A549 (cell line): ENCODE data around the gene ATP8A2. TPM values are rescaled to one million over a fixed set of nuclear protein-coding genes. Genes with fewer than 3 reads are reported as not detected.
"Not testable (repeated sequence)": the region's sequence is repeated elsewhere in the genome, so short reads cannot be mapped to it uniquely, and the experiment has no call there.

Experiments used
- ATAC-seq, 2 experiments: fragments of 200-7000 bp in 1 of 2; fragments of >200 bp in 1 of 2; cut with Nextera tagmentation in 1 of 2; cut with Tn5 transposase in 1 of 2; 3 replicates each; pipeline versions ENCODE4 v1.8.0 to v1.9.1; 2018 to 2020; ENCODE audit warnings: mild to moderate bottlenecking in 1 of 2, moderate library complexity in 1 of 2
- CTCF ChIA-PET: fragments of 300-600 bp; sonication (Branson Sonifier 250); formaldehyde crosslinking; extraction: SDS; loops from one replicate; lab custom pipeline; 2021; ENCODE audit warnings: antibody characterized with exemption, inconsistent platforms; lab: Yijun Ruan, JAX
- POLR2A ChIA-PET: fragments of 350-600 bp; formaldehyde crosslinking; extraction: SDS; loops from one replicate; lab custom pipeline; 2021; ENCODE audit warnings: antibody characterized with exemption, inconsistent platforms; lab: Yijun Ruan, JAX
- DNase-seq, 2 experiments: peaks; one replicate each; pipeline versions ENCODE4 v3.0.0 to v3.0.0-alpha.2; 2011 to 2016; ENCODE audit warnings: low read depth in 1 of 2, low spot score in 1 of 2
- FAIRE-seq: peaks from 2 replicates; lab custom pipeline; 2011; peaks lifted over from hg19 to GRCh38; lab: Jason Lieb, UNC
- H3K27ac ChIP-seq, 2 experiments: fragments of >200 bp; sonication (Bioruptor Twin); formaldehyde crosslinking; 3 replicates each; pipeline ENCODE4 v1.5.1; 2016 to 2017
- H3K4me1 ChIP-seq: fragments of >200 bp; sonication (Bioruptor Twin); formaldehyde crosslinking; 3 replicates; pipeline ENCODE4 v1.6.1; 2016
- H3K4me2 ChIP-seq: fragments of >200 bp; sonication (Bioruptor Twin); formaldehyde crosslinking; 3 replicates; pipeline ENCODE4 v1.6.1; 2016
- H3K4me3 ChIP-seq: fragments of >200 bp; sonication (Bioruptor Twin); formaldehyde crosslinking; 3 replicates; pipeline ENCODE4 v1.5.1; 2016
- H3K9me3 ChIP-seq: fragments of >200 bp; sonication (Bioruptor Twin); formaldehyde crosslinking; 3 replicates; pipeline ENCODE4 v1.6.1; 2016
- CBX2 ChIP-seq: fragments of 200-600 bp; sonication (generic); IDR thresholded peaks from 2 replicates; pipeline ENCODE4 v1.6.1; 2016; ENCODE audit warnings: low read depth, mild to moderate bottlenecking, borderline replicate concordance
- CEBPB ChIP-seq, 2 experiments: fragments of >200 bp in 1 of 2; sonication (Bioruptor Twin) in 1 of 2; formaldehyde crosslinking in 1 of 2; IDR thresholded peaks; 2 replicates each; pipeline ENCODE4 v1.6.1; 2012 to 2016
- CHD4 ChIP-seq: fragments of 200-600 bp; sonication (generic); IDR thresholded peaks from 2 replicates; pipeline ENCODE4 v1.6.1; 2016; ENCODE audit warnings: antibody characterized with exemption, mild to moderate bottlenecking, borderline replicate concordance
- ESRRA ChIP-seq: fragments of 150-350 bp; IDR thresholded peaks from 2 replicates; pipeline ENCODE4 v1.6.1; 2014; ENCODE audit warnings: mild to moderate bottlenecking, low read length, borderline replicate concordance
- FOSB ChIP-seq: fragments of 250-450 bp; sonication (Bioruptor Pico); IDR thresholded peaks from 2 replicates; pipeline ENCODE4 v1.5.0; 2020; ENCODE audit warnings: mild to moderate bottlenecking, moderate library complexity
- FOXS1 ChIP-seq: fragments of 250-450 bp; sonication (Bioruptor Pico); IDR thresholded peaks from 2 replicates; pipeline ENCODE4 v1.5.0; 2020; ENCODE audit warnings: mild to moderate bottlenecking, moderate library complexity
- HDAC2 ChIP-seq: fragments of 200-600 bp; sonication (generic); IDR thresholded peaks from 2 replicates; pipeline ENCODE4 v1.6.1; 2016
- HEYL ChIP-seq: fragments of 250-450 bp; sonication (Bioruptor Pico); IDR thresholded peaks from 2 replicates; pipeline ENCODE4 v1.8.0; 2021; ENCODE audit warnings: mild to moderate bottlenecking, moderate library complexity
- HOXA7 ChIP-seq: fragments of 250-450 bp; sonication (Bioruptor Pico); IDR thresholded peaks from 2 replicates; pipeline ENCODE4 v1.5.0; 2020; ENCODE audit warnings: mild to moderate bottlenecking, moderate library complexity
- HOXB13 ChIP-seq: fragments of 250-450 bp; sonication (Bioruptor Pico); IDR thresholded peaks from 2 replicates; pipeline ENCODE4 v1.5.0; 2020; ENCODE audit warnings: low read depth, mild to moderate bottlenecking, moderate library complexity
- JUN ChIP-seq, 2 experiments: fragments of >200 bp; sonication (Bioruptor Twin); formaldehyde crosslinking; IDR thresholded peaks; 2 replicates in 1 of 2; 3 replicates in 1 of 2; pipeline ENCODE4 v1.6.1; 2016 to 2017
- KDM1A ChIP-seq: fragments of 200-600 bp; sonication (generic); IDR thresholded peaks from 2 replicates; pipeline ENCODE4 v1.6.1; 2016; ENCODE audit warnings: low read depth, mild to moderate bottlenecking
- RAD21 ChIP-seq, 2 experiments: fragments of >200 bp in 1 of 2; sonication (Bioruptor Twin) in 1 of 2; formaldehyde crosslinking in 1 of 2; IDR thresholded peaks in 1 of 2; conservative IDR thresholded peaks in 1 of 2; 2 replicates in 1 of 2; 3 replicates in 1 of 2; pipeline ENCODE4 v1.6.1; 2012 to 2018; ENCODE audit warnings: inconsistent platforms in 1 of 2
- RFX5 ChIP-seq: fragments of 450-650 bp; IDR thresholded peaks from 2 replicates; pipeline ENCODE4 v1.7.1; 2014; ENCODE audit warnings: antibody characterized with exemption, mild to moderate bottlenecking, moderate library complexity
- SMC3 ChIP-seq: fragments of >200 bp; sonication (Bioruptor Twin); formaldehyde crosslinking; IDR thresholded peaks from 3 replicates; pipeline ENCODE4 v1.6.1; 2018; ENCODE audit warnings: inconsistent platforms
- ZFP36 ChIP-seq: fragments of 450-650 bp; IDR thresholded peaks from 2 replicates; pipeline ENCODE4 v1.6.1; 2014; ENCODE audit warnings: borderline replicate concordance; ENCODE audit not compliant: partially characterized antibody
- WGBS: methylation state at CpG from one replicate; pipeline ENCODE4 v1.1.6; 2017; ENCODE audit errors: missing lambda C conversion rate; 5-methylcytosine and 5-hydroxymethylcytosine counted together
- polyA plus RNA-seq, 4 experiments: library from polyadenylated mRNA; depleted of rRNA in 3 of 4; stranded (reverse); fragments of >200 nt; fragmentation: RNase III in 1 of 4; extraction: RNeasy Plus Mini Kit Qiagen cat#74134 plus additional on column Dnase treatment in 1 of 4; gene quantifications; 2 replicates in 3 of 4; 3 replicates in 1 of 4; pipeline ENCODE4 v1.2.3, GENCODE V29; 2011 to 2017
- TF ChIP-seq, protein P1 (sequence below): fragments of >200 bp; sonication (Bioruptor Twin); formaldehyde crosslinking; IDR thresholded peaks from 3 replicates; pipeline ENCODE4 v1.5.1; 2016
- TF ChIP-seq, protein P2 (sequence below): fragments of >200 bp; sonication (Bioruptor Twin); formaldehyde crosslinking; IDR thresholded peaks from 2 replicates; pipeline ENCODE4 v1.6.1; 2016
- TF ChIP-seq, protein P3 (sequence below): fragments of 450-650 bp; IDR thresholded peaks from 2 replicates; pipeline ENCODE4 v1.6.1; 2014; ENCODE audit warnings: antibody characterized with exemption
- TF ChIP-seq, protein P4 (sequence below): fragments of 200-600 bp; sonication (generic); IDR thresholded peaks from 2 replicates; pipeline ENCODE4 v1.6.1; 2016; ENCODE audit warnings: antibody characterized with exemption, mild to moderate bottlenecking, moderate library complexity

Gene ATP8A2
- polyA plus RNA-seq, 2 of the 4 experiments (the other 2 are of a cell fraction), result 0.03 TPM; not detected in 1

DNA sequence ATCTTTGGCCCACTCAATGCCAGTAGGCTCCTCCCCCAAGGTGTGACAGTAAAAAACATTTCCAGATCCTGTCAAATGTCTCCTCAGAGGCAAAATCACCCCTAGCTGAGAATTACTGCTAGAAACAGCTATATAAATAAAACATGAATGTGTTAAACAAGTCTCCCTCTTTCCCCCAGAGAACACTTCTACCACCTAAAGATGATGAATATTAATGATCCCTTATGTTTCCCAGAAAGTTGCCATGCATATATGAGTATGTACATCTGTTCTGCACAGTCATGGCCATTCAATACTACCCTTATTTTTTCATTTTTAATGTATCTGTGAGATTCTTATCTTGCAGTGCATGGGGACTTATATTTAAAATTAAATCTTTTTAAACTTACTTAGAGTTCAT lies 450.0 kb downstream of the ATP8A2 start (continued):
- TF ChIP-seq RFX5 (no peak), CHD4 (no peak)
- TF ChIP-seq, protein P1, sequence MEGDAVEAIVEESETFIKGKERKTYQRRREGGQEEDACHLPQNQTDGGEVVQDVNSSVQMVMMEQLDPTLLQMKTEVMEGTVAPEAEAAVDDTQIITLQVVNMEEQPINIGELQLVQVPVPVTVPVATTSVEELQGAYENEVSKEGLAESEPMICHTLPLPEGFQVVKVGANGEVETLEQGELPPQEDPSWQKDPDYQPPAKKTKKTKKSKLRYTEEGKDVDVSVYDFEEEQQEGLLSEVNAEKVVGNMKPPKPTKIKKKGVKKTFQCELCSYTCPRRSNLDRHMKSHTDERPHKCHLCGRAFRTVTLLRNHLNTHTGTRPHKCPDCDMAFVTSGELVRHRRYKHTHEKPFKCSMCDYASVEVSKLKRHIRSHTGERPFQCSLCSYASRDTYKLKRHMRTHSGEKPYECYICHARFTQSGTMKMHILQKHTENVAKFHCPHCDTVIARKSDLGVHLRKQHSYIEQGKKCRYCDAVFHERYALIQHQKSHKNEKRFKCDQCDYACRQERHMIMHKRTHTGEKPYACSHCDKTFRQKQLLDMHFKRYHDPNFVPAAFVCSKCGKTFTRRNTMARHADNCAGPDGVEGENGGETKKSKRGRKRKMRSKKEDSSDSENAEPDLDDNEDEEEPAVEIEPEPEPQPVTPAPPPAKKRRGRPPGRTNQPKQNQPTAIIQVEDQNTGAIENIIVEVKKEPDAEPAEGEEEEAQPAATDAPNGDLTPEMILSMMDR, result no peak

DNA sequence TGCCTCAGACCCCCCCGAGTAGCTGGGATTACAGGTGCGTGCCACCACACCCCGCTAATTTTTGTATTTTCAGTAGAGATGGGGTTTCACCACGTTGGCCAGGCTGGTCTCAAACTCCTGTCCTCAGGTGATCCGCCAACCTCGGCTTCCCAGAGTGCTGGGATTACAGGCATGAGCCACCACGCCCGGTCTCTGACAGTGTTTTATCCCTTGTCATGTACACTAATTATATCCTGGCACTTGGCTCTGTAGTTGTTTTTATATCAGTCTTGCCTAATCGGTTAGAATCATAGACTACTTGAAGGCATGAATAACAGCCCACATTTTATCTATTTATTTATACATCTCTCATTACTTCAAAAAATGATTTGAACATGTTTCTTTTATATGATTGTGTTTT lies 455.4 kb downstream of the ATP8A2 start:
- ATAC-seq, H3K4me1 ChIP-seq, DNase-seq, FAIRE-seq, CTCF ChIA-PET, H3K9me3 ChIP-seq, H3K4me2 ChIP-seq, H3K4me3 ChIP-seq, H3K27ac ChIP-seq, POLR2A ChIA-PET: not testable (repeated sequence)
- 11% methylated on average over 9 of the region's 9 CpGs for WGBS

DNA sequence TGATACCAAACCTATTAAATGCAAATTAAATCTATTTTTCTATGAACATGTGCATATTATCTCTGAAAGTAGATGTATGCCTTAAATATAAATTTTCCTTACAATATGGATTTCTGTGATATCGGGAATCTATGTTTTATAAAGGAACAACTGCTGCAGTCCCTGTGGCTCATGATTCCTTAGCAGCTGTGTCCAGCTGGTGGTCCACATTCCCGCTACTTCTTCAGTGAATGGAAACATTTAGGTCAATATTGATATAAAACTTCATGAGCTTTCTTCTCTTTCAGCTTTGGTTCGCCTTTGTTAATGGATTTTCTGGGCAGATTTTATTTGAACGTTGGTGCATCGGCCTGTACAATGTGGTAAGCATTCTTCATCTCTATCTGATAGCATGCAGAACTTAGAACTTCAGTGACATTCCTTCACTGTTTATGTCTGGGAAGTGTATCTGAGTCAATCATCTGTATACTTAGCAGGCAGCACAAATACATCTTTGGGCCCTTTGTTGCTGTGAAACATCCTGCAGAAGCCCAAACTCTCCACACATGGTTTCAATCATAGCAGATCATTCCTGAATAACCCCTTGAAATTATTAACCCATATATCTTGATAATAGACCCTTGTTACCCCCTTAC lies 456.2 kb downstream of the ATP8A2 start:
- CTCF ChIA-PET, result no interaction called here
- no peak overlapping the region for H3K4me3 ChIP-seq
- TF ChIP-seq KDM1A, result no peak
- no peak for TF ChIP-seq ZFP36
- TF ChIP-seq, all 56 proteins: peak for 0
- H3K4me1 ChIP-seq, result no peaks in the 10 kb centered on the region
- H3K4me2 ChIP-seq, result no peak overlapping the region
- POLR2A ChIA-PET, result no interaction called here
- WGBS, result 21% methylated on average over 5 of the region's 5 CpGs
- H3K9me3 ChIP-seq, result no peaks in the 10 kb centered on the region
- H3K27ac ChIP-seq, result no peak overlapping the region
- ATAC-seq (no peak), FAIRE-seq (no peak), DNase-seq (no peak)

DNA sequence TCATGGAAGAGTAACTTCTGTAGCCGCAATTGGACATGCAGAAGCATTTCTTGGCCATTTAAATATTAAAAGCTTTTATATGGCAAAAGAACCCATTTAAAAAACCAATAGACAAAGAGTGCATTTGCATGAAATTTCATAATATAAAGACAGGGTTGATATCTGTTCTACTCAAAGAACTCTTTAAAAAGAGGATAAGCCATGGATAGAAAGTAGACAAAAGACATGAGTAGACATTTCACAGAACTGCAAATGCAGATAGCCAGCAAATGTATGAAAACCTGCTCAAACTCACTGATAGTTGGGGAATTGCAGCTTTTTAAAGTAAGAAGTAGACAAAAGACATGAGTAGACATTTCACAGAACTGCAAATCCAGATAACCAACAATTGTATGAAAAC lies 462.0 kb downstream of the ATP8A2 start:
- ATAC-seq, result no peak
- DNase-seq, result no peak
- no peak for FAIRE-seq
- H3K27ac ChIP-seq, result no peak overlapping the region
- 30% methylated on average over 1 of the region's 1 CpG for WGBS
- H3K4me1 ChIP-seq, result no peaks in the 10 kb centered on the region
- no peak overlapping the region for H3K4me3 ChIP-seq
- CTCF ChIA-PET, result no interaction called here
- TF ChIP-seq HOXA7 (CRISPR knock-in tag) (no peak), JUN (IDR thresholded peaks at IDR 0.05) (no peak), FOXS1 (CRISPR knock-in tag) (no peak), HDAC2 (no peak), HOXB13 (no peak), CBX2 (no peak), ESRRA (no peak), CHD4 (no peak), ZFP36 (no peak)
- TF ChIP-seq, protein P2, sequence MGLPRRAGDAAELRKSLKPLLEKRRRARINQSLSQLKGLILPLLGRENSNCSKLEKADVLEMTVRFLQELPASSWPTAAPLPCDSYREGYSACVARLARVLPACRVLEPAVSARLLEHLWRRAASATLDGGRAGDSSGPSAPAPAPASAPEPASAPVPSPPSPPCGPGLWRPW, result no peak
- POLR2A ChIA-PET, result no interaction called here
- H3K9me3 ChIP-seq, result no peaks in the 10 kb centered on the region
- H3K4me2 ChIP-seq, result no peak overlapping the region

DNA sequence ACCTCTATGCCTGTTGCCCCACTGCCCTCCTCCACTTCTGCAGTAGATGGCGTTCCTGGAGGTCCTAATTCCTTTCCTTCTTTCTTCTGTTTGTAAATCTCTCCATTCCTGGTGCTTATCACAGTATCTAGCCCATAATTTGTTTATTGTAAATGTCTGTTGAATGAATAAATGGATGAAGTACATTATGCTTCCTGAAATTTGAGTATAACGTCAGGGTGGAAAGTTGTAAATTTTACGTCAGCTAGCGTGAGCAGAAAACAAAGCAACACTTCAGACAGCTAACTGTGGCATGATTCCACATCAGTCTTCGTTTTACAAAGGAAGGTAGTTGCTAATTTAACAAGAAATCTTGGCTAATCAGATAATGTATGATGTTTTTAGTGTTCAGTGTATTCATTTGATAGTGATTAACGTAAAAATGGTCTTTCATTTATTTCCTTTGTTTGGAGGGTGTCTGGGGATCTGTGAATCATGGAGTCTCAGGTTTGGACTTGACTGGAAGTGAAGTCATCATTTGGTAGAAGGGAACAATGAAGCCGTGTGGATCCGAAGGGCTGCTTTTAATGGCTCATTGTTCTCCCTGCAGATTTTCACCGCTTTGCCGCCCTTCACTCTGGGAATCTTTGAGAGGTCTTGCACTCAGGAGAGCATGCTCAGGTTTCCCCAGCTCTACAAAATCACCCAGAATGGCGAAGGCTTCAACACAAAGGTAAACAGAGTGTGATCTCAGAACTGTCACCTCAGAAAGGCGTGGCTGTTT lies 465.0 kb downstream of the ATP8A2 start:
- H3K27ac ChIP-seq, result no peak overlapping the region
- FAIRE-seq, result no peak
- H3K4me2 ChIP-seq, result no peak overlapping the region
- 26% methylated on average over 12 of the region's 12 CpGs for WGBS
- ChIA-PET POLR2A (no interaction called here), CTCF (no interaction called here)
- H3K9me3 ChIP-seq, result no peaks in the 10 kb centered on the region
- no peak for DNase-seq
- no peak for ATAC-seq
- H3K4me1 ChIP-seq, result no peaks in the 10 kb centered on the region
- H3K4me3 ChIP-seq, result no peak overlapping the region
- TF ChIP-seq FOXS1 (CRISPR knock-in tag) (no peak), CEBPB (IDR thresholded peaks at IDR 0.05) (no peak), HDAC2 (no peak), FOSB (no peak), HEYL (CRISPR knock-in tag) (no peak), HOXB13 (no peak), RAD21 (conservative IDR thresholded peaks at IDR 0.05 in 1 of 2, IDR thresholded peaks at IDR 0.05 in 1 of 2) (no peak), SMC3 (no peak)
- TF ChIP-seq, protein P3, sequence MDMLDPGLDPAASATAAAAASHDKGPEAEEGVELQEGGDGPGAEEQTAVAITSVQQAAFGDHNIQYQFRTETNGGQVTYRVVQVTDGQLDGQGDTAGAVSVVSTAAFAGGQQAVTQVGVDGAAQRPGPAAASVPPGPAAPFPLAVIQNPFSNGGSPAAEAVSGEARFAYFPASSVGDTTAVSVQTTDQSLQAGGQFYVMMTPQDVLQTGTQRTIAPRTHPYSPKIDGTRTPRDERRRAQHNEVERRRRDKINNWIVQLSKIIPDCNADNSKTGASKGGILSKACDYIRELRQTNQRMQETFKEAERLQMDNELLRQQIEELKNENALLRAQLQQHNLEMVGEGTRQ, result no peak
- TF ChIP-seq, protein P4, sequence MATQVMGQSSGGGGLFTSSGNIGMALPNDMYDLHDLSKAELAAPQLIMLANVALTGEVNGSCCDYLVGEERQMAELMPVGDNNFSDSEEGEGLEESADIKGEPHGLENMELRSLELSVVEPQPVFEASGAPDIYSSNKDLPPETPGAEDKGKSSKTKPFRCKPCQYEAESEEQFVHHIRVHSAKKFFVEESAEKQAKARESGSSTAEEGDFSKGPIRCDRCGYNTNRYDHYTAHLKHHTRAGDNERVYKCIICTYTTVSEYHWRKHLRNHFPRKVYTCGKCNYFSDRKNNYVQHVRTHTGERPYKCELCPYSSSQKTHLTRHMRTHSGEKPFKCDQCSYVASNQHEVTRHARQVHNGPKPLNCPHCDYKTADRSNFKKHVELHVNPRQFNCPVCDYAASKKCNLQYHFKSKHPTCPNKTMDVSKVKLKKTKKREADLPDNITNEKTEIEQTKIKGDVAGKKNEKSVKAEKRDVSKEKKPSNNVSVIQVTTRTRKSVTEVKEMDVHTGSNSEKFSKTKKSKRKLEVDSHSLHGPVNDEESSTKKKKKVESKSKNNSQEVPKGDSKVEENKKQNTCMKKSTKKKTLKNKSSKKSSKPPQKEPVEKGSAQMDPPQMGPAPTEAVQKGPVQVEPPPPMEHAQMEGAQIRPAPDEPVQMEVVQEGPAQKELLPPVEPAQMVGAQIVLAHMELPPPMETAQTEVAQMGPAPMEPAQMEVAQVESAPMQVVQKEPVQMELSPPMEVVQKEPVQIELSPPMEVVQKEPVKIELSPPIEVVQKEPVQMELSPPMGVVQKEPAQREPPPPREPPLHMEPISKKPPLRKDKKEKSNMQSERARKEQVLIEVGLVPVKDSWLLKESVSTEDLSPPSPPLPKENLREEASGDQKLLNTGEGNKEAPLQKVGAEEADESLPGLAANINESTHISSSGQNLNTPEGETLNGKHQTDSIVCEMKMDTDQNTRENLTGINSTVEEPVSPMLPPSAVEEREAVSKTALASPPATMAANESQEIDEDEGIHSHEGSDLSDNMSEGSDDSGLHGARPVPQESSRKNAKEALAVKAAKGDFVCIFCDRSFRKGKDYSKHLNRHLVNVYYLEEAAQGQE, result no peak
